Glomerular endothelial cell (primary cell): ENCODE data around the gene CADPS. TPM values are rescaled to one million over a fixed set of nuclear protein-coding genes. Genes with fewer than 3 reads are reported as not detected.
"Not testable (repeated sequence)": the region's sequence is repeated elsewhere in the genome, so short reads cannot be mapped to it uniquely, and the experiment has no call there.

Experiments used
- DNase-seq: peaks from one replicate; pipeline ENCODE4 v3.0.0-alpha.2; 2011; ENCODE audit warnings: low read depth, low spot score; ENCODE audit errors: extremely low read depth
- total RNA-seq: library from RNA; depleted of rRNA; stranded (reverse); fragments of >200 nt; gene quantifications from 2 replicates; pipeline ENCODE4 v1.2.3, GENCODE V29; 2015

Gene CADPS
- total RNA-seq, 1 donor from 2014 or later = not detected

GRCh38 chr3:62604751-62605351, 270.4 kb downstream of the CADPS start:
- no peak for DNase-seq

GRCh38 chr3:62604298-62604697, 270.9 kb downstream of the CADPS start:
- no peak for DNase-seq

GRCh38 chr3:62602987-62603386, 272.2 kb downstream of the CADPS start:
- DNase-seq = no peak

- no peak for DNase-seq
Observed at GRCh38 chr3:62602129-62602770, 273.0 kb downstream of the CADPS start.

- DNase-seq = no peak
Observed at GRCh38 chr3:62601238-62602070, 273.8 kb downstream of the CADPS start.

GRCh38 chr3:62600033-62600432, 275.2 kb downstream of the CADPS start:
- DNase-seq = no peak

GRCh38 chr3:62597491-62597890, 277.7 kb downstream of the CADPS start:
- DNase-seq = no peak

GRCh38 chr3:62592408-62592807, 282.8 kb downstream of the CADPS start:
- no peak for DNase-seq

GRCh38 chr3:62589078-62589477, 286.1 kb downstream of the CADPS start:
- DNase-seq = no peak

- DNase-seq = no peak
Observed at GRCh38 chr3:62587579-62588031, 287.6 kb downstream of the CADPS start.

- DNase-seq = no peak
Observed at GRCh38 chr3:62587169-62587568, 288.0 kb downstream of the CADPS start.

GRCh38 chr3:62586356-62586755, 288.9 kb downstream of the CADPS start:
- no peak for DNase-seq

- DNase-seq = no peak
Observed at GRCh38 chr3:62585861-62586260, 289.4 kb downstream of the CADPS start.

- no peak for DNase-seq
Observed at GRCh38 chr3:62584636-62585035, 290.6 kb downstream of the CADPS start.

GRCh38 chr3:62582495-62583172, 292.6 kb downstream of the CADPS start:
- DNase-seq = no peak

GRCh38 chr3:62580485-62580884, 294.7 kb downstream of the CADPS start:
- DNase-seq = not testable (repeated sequence)

- DNase-seq = no peak
Observed at GRCh38 chr3:62577153-62577552, 298.1 kb downstream of the CADPS start.

GRCh38 chr3:62574266-62574898, 300.8 kb downstream of the CADPS start:
- no peak for DNase-seq

GRCh38 chr3:62571916-62572315, 303.3 kb downstream of the CADPS start:
- no peak for DNase-seq

- DNase-seq = no peak
Observed at GRCh38 chr3:62570888-62571287, 304.3 kb downstream of the CADPS start.

GRCh38 chr3:62569609-62570008, 305.6 kb downstream of the CADPS start:
- no peak for DNase-seq
